Measurements from ENCODE around the gene MAF.

Gene MAF

DNA sequence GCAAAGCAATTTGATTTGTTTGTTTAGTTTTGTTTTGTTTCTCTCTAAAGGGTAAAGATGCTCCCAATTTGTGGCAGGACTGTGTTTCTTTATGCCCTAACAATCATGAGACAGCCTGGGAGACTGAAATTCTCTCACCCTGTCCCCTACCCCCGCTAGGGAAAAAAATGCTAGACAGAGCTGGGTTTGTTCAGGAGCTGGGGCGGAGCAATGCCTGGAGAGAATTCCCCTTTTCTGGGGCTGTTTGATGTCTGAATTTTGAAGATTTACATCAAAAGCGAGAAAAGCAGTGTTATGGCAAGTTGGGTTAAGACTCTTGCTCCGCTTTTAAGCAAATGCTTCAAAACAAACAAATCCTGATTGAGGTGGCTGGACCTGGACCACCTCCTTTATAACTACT is 8.4 kb downstream of the MAF start:
- DNase-seq (ENCODE audit: low read depth in 2 of 3, low spot score in 2 of 3): no peak

DNA sequence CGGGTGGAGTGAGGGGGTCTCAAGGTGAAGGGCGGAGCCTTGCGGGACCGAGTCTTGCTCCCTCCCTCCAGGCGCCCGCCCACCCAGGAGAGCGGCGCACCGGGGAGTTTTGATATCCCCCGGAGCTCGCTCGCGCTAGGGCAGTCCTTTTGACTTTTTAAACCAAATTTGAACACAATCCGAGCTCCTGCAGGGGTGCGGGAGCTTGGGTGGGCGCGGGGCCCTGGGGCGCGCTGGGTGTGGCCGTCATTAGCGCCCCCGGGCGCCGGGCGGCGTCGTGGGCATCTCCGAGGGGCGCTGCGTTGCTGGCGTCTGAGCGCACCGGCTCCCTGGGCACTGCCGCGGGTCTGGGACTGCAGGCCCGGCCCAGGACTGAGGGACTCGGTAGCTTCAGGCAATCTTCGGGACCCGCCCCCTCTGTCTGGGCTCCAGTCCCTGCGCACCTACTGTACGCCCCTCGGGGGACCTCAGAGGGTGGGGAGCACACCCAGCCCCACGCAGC is 10.9 kb downstream of the MAF start:
- DNase-seq (ENCODE audit: low read depth in 2 of 3, low spot score in 2 of 3): no peak

DNA sequence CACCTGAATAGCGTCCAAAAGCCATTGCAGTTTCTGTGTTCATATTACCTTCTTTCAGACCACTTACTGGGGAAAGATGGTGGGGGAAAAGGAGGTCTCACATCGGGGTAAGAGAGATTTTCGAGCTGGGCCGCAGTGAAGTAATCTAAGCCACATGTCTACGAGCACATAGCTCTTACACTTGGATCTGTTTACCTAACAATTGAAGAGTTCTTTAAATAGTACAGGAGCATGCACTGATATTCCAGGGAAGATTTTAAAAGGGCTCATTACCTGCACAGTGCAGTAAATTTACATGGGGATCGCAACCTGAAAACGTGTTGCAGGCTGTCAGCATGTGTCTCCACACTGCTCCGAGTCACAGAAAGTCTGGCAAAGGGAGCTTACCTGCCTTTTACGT is 12.6 kb downstream of the MAF start:
- no peak for DNase-seq (ENCODE audit: low read depth in 2 of 3, low spot score in 2 of 3)

GRCh38 chr16:79587296-79587695 is 13.2 kb downstream of the MAF start:
- no peak for DNase-seq (ENCODE audit: low read depth in 2 of 3, low spot score in 2 of 3)

DNA sequence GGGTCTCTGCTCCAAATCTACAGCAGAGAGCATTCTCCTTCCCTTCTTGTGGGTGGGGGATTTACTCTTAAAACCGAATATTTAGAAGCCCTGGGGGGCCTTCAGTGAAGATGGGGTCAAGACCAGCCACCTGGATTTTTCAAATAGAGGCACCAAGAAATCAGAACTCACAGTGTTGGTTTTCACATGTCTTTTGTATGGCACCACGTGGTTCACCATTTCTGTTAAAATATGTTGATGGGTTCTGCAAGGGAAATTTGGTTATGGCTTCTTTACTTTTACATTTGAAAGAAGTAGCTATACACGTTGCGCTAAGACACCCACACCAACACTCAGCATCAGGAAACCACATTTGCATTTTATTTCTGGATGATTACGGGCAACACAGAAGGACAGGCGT is 17.7 kb downstream of the MAF start:
- DNase-seq (ENCODE audit: low read depth in 2 of 3, low spot score in 2 of 3): no peak

GRCh38 chr16:79580453-79581191 is 19.9 kb downstream of the MAF start:
- DNase-seq (ENCODE audit: low read depth in 2 of 3, low spot score in 2 of 3): no peak

DNA sequence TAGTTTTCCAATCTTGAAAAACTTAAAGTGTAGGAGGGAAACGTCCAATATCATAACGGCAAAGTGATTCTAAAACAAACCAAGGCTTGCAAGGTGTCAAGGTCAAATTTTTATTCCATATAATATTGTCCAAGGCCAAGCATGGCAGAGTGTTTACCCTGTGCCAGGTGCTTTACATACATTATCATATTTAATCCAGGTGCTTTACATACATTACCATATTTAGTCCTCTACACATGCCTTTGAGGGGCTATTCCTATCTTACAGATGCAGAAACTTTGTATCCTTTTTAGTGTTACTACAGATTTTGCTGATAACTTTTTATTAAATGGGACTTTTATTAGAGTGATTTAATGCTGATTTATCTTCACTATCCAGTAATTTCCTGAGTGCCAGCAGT is 23.9 kb downstream of the MAF start:
- no peak for DNase-seq (ENCODE audit: low read depth in 2 of 3, low spot score in 2 of 3)

DNA sequence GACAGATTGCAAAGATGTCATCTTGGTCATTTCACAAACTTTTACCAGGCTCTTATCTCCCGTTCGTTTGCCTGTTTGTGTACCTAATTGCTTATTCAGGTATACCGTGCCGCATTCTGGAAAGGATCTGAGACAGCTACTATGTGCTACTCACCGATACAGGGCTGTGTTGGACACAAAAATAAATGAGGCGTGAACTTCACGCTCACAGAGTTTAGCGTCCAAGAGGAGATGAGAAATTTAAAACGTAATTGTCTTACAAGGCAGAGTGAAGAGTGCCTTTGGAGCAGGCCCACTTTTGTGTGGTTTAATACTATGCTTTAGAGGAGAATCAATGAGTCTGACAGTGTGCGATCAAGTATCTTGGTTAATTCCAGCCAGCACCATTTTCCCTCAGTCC is 26.7 kb downstream of the MAF start:
- DNase-seq (ENCODE audit: low read depth in 2 of 3, low spot score in 2 of 3): no peak

- no peak for DNase-seq (ENCODE audit: low read depth in 2 of 3, low spot score in 2 of 3)
Measured at GRCh38 chr16:79573071-79573470, 27.5 kb downstream of the MAF start.

DNA sequence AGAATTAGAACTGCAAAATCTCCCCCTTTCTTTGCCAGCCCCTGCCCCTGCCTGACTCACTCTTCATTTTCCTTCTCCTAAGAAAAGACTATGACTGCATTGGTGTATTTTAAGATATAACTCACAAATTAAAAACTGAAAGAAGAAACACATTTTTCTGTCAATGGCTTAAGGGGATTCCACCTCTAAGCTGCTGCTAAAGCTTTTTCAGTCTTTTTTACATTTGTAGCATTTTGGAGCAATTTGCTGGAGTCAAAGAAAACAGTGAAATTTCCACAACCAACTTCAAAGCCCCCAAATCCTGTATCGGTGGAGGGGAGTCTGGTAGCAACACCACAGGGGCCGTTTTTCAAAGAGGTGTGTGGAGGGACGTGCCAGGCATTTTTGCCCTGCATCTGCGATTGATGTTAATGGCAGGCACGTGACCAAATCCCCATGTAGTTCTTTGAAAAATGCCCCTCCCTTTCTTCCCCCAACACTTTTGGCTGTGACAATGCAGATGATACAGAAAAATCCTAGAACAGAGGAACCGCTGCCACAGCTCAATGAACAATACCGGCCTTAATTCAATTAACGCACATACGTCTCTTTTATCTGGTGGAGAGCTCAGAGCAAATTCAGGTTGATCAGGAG is 28.5 kb downstream of the MAF start:
- DNase-seq (ENCODE audit: low read depth in 2 of 3, low spot score in 2 of 3): no peak

GRCh38 chr16:79571065-79571902 is 29.3 kb downstream of the MAF start:
- DNase-seq (ENCODE audit: low read depth in 2 of 3, low spot score in 2 of 3): no peak

DNA sequence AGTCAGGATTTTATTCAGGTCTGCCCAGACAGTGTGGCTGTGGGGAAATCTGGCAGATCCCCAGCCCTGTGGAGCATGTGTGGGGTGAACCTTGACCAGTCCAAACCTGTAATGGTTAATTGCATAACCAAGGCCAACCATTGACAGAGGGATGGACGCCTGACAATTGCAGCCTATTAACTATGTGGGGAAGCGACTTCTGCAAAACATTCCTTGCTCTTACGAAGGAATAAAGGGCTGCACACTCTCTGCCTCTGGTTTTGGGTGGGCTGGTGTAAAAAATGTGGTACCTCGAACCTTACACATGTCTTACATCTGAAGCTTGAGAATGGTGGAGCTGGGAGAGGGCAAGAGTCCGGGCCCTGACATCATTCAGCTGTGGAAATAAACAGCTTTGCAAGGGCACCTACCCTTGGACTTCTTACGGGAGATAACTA is 35.8 kb downstream of the MAF start:
- DNase-seq (ENCODE audit: low read depth in 2 of 3, low spot score in 2 of 3): no peak

GRCh38 chr16:79563921-79564320 is 36.6 kb downstream of the MAF start:
- DNase-seq (ENCODE audit: low read depth in 2 of 3, low spot score in 2 of 3): no peak

- DNase-seq (ENCODE audit: low read depth in 2 of 3, low spot score in 2 of 3): no peak
Measured at GRCh38 chr16:79562166-79562823, 38.2 kb downstream of the MAF start.

DNA sequence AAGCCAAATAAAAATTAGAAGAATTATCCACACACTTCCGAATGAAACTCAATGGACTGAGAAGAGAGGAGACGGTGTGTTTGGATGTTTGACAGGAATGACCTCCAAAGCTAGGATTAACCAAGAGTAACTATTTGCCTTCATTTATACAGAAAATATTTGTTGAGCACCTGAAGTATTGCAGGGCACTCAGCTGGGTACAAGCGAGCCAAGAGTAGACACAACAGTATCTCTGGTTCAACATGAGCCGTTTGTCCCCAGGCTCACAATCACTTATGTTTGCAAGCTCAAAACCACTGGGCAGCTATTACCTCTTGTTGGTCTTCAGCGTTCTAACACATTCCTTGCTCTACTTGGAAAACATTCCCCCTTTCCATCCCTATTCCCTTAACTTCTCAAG is 38.8 kb downstream of the MAF start:
- no peak for DNase-seq (ENCODE audit: low read depth in 2 of 3, low spot score in 2 of 3)

GRCh38 chr16:79560923-79561322 is 39.6 kb downstream of the MAF start:
- DNase-seq (ENCODE audit: low read depth in 2 of 3, low spot score in 2 of 3): no peak

DNA sequence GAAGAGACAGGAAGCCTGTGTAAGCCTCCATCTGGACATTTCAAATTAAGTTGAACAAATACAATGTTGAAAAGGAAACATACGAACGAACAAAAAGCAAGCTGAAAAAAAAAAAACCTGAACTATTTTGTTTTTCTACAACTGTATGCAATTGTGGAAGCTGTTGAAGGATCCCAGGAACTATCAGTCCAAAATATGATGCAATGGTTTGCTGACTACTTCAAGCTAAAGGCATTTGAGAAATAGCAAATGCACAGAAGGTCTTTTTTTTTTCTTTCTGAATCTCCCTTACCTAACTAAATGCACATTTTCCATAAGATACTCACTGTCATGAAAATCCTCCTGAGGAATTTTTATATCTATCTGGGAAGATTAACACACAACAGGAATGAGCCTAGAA is 40.2 kb downstream of the MAF start:
- no peak for DNase-seq (ENCODE audit: low read depth in 2 of 3, low spot score in 2 of 3)

DNA sequence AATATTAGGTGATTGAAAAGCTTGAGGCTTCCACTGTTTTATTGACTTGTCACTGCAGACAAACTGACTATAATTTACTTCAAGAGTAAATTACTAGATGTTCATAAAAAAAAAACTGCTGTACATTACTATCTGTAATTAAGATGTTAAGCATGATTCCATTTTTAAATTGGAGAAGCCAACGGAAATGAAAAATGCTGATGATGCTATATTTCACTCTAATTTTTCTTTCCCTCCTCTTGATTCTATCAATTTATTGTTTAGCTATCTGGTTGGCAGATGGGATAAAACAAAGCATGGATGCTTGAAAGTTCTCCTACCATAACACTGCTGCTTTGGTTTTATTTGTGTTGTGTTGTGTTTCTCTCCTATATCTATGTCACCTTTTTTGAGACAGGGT is 41.0 kb downstream of the MAF start:
- DNase-seq (ENCODE audit: low read depth in 2 of 3, low spot score in 2 of 3): no peak

DNA sequence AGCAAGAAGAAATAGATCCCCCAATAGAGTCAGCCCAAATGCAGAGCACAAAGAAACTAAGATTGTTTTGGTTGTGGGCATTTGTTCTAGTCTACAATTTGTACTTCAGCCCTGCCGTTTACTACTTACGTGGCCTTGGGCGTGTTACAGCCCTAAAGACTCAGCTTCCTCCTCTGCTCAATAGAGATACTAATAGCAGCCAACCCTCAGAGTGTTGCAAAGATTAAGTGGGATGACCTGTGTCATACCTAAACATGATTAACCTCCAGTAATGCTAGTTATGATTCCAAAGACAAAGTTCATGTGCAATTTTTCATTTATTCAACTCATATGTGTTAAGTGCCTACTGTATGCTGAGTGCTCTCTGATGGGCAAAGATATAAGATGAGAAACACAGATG is 43.1 kb downstream of the MAF start:
- no peak for DNase-seq (ENCODE audit: low read depth in 2 of 3, low spot score in 2 of 3)

- DNase-seq (ENCODE audit: low read depth in 2 of 3, low spot score in 2 of 3): no peak
Measured at GRCh38 chr16:79554912-79555311, 45.6 kb downstream of the MAF start.

GRCh38 chr16:79550373-79550772 is 50.2 kb downstream of the MAF start:
- DNase-seq (ENCODE audit: low read depth in 2 of 3, low spot score in 2 of 3): no peak

Measured in activated CD8-positive, alpha-beta memory T cell treated with anti-CD3 and anti-CD28 coated beads for 48 hours (primary cell).